Activated CD8-positive, alpha-beta memory T cell treated with anti-CD3 and anti-CD28 coated beads, Interleukin-2, amount 50 U/mL, for 24 hours (primary cell): ENCODE data around the gene CEBPB.
"Not testable (repeated sequence)": the region's sequence is repeated elsewhere in the genome, so short reads cannot be mapped to it uniquely, and the experiment has no call there.

ENCODE experiments used
- DNase-seq: peaks from one replicate; pipeline ENCODE4 v3.0.0-alpha.2; 2020; ENCODE audit errors: extremely low read depth

The CEBPB gene

GRCh38 chr20:50169329-50169823, 21.3 kb upstream of the CEBPB start:
- DNase-seq: peak; percentile 56

GRCh38 chr20:50170549-50171220, 19.9 kb upstream of the CEBPB start:
- no peak for DNase-seq

- no peak for DNase-seq
Measured at GRCh38 chr20:50172347-50173013, 18.1 kb upstream of the CEBPB start.

- no peak for DNase-seq
Measured at GRCh38 chr20:50174456-50174855, 16.2 kb upstream of the CEBPB start.

- no peak for DNase-seq
Measured at GRCh38 chr20:50175938-50176933, 14.4 kb upstream of the CEBPB start.

GRCh38 chr20:50178672-50179071, 12.0 kb upstream of the CEBPB start:
- DNase-seq: not testable (repeated sequence)

GRCh38 chr20:50181344-50181743, 9.3 kb upstream of the CEBPB start:
- DNase-seq: no peak

DNA sequence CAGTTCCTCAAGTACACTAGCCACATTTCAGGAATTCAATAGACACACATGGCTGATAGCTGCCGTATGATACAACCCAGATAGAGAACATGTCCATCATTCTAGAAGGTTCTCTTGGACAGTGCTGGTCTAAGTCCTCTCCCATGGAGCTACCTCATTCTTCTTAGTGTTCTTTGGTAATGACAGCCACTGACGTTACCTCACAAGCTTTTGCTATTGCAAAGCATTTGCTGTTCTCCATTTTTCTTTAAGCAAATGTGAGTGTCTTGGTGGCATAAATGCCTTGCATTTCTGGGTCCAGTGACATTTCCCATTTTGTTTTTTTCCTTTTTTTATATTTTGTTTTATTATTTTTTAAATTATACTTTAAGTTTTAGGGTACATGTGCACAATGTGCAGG, 8.3 kb upstream of the CEBPB start:
- DNase-seq: no peak

GRCh38 chr20:50185426-50185825, 5.2 kb upstream of the CEBPB start:
- DNase-seq: no peak

GRCh38 chr20:50186151-50186885, 4.3 kb upstream of the CEBPB start:
- peak; percentile 79 for DNase-seq

DNA sequence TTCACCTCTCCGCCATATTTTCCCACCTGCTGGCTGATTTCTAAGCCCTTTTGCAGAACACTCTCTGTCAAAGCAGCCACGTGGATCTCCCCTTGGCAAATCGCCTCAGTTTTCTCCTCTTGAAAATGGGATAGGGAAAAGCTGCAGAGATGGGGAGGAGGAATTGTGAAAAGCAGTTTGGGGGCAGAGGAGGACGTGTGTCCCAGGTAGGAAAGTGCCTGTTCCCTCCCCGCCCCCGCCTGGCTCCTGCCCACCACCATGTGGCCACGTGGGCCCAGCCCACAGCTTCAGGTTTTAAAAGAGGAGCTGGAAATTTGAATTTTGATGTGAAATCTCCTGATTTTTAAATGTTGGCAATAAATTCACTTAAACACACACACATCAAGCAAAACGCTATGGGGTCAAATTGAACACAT, 3.6 kb upstream of the CEBPB start:
- no peak for DNase-seq

DNA sequence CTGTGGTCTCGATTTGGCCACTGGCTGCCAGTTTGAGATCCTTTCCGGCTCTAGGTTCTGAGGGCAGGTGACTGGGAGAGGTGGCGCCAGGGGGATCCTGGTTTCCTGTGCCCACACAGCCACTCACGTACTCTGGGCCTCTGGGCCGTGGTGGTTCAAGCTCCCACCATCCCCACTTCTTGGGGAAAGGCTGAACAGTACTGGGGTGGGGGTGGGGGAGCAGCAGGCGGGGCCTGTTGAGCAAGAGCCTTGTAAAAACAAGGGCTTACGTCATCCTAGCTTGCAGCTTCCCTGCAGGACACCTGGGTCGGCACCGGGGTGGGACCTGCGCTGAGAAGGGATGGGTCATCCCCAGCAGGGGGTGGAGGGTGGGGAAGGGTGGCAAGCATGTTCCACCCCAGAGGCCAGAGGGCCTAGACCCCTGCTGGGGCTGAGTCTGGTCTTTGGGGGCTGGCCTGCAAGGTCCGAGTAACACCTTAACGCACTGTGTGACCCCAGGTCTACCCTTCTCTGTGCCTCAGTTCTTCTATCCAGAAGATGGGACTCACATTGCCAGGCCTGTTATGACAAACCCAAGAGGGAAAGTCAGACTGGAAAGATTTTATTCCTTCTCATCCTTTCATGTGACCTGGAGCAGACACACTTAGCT, 3.1 kb upstream of the CEBPB start:
- no peak for DNase-seq

GRCh38 chr20:50188287-50188688, 2.3 kb upstream of the CEBPB start:
- no peak for DNase-seq

DNA sequence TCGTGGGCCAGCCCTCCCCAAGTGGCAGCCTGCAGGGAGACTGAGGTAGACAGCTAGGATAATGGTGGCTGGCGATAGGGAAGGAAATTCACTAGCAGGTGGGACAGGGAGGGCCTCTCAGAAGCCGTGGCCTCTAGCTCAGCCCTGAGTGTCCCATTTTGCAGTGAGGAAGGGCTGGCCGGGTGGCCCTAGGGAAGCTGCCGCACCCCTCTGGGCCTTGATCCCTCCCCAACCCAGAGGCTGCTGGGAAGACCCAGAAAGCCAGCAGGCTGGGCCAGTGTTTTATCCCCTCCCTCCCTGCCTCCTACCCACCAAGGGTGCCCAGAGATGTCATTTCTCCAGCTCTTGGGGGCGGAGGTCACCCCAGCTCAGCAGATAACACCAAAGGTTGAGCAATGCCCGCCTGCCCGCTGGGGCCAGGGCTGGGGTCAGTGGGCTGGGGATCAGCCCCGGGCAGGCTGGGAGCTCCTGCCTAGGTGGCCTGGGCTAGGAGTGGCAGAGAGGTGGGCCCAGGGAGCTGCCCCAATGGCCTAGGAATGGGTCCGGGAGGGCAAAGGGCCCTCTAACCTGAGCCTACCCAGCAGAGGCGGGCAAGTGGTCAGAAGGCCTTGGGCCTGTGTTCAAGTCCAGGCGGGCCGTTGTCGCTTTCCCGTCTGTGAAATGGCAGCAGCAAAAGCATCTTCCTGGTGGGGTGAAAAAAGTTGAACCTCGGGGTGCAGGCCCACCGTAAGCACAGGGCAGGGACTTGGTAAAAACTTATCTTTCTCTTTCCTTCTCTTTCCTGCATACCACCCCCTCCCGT, 1.6 kb upstream of the CEBPB start:
- no peak for DNase-seq

DNA sequence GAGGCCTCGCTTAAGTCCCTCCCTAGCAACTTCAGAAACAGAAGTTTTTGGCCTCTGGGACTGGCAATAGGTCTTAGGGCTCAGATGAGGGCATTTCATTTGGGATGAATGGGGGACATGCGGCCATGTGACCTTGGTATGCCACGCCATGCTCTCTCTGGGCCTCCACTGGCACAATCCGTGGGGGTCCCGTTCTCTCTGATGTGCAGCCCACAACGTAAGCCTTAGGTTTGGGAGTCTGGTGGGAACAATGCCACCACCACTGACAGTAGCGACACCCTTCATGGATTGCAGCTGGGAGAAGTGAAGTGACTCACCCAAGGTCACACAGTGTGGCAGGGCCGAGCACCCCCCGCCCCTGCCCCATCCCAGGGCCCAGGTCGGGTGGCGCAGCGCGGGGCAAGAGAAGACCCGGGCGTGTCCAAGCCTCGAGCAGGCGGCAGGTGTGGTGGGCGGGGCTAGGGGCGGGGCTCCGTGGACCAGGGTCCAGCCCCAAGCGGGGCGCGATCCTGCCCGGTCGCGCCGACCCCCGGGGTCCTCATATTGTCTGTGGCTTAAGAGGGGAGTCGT, 864 bp upstream of the CEBPB start:
- DNase-seq: no peak

DNA sequence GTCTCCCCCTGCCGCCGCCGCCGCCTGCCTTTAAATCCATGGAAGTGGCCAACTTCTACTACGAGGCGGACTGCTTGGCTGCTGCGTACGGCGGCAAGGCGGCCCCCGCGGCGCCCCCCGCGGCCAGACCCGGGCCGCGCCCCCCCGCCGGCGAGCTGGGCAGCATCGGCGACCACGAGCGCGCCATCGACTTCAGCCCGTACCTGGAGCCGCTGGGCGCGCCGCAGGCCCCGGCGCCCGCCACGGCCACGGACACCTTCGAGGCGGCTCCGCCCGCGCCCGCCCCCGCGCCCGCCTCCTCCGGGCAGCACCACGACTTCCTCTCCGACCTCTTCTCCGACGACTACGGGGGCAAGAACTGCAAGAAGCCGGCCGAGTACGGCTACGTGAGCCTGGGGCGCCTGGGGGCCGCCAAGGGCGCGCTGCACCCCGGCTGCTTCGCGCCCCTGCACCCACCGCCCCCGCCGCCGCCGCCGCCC, 474 bp downstream of the CEBPB start:
- DNase-seq: no peak

- DNase-seq: no peak
Measured at GRCh38 chr20:50191544-50192363, 1.1 kb downstream of the CEBPB start.

- DNase-seq: peak; percentile 67
Measured at GRCh38 chr20:50192364-50193198, 2.0 kb downstream of the CEBPB start.
